ENCODE measurements around the gene TMEM74B. TPM values are rescaled to one million over a fixed set of nuclear protein-coding genes. Genes with fewer than 3 reads are reported as not detected.

Gene TMEM74B
- total and polyA plus RNA-seq, 10 of the 15 experiments (the other 5 are each of a cell fraction or from before 2014, with no cell fraction given), result 0.07 TPM; not detected in 9

DNA sequence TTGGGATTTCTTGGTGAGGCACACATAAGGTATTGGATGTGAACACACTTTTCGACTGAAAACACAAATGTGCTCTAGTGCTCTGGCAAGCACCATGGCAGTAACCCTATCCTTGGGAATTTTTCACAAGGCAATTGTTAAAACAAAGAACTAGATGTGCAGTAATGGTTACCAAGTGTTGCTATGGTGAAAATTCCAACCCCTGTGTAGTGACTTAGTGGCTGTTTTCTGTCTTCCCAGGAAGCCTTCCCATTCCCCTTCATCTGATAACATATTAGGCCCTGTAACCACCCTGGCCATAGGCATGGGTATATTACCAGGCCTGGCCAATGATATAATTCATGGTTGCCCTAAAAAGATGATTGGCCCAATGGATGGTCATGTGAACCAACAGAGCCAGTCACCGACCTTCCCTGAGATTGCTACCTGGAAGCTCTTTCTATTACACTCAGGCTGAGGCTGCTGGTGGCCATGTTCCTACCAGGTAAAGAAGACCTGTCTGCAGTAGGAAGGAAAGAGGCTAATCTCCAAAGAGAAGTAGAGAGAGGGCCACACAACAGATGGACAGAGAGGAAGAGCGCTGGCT is 22.6 kb upstream of the TMEM74B start:
- Histone ChIP-seq H3K9ac (ENCODE audit: control insufficient read depth, insufficient read depth, low read length) (no peak overlapping the region), H3K79me2 (ENCODE audit: control insufficient read depth, insufficient read depth, low read length) (no peaks in the 10 kb centered on the region), H3K36me3 (ENCODE audit: control insufficient read depth in 2 of 2, insufficient read depth in 2 of 2, low read length in 1 of 2) (no peaks in the 10 kb centered on the region), H3K27me3 (replicated peaks in 1 of 2; ENCODE audit: control insufficient read depth in 2 of 2, insufficient read depth in 2 of 2, low read length in 1 of 2) (peaks cover 0 to 4% of the 10 kb centered on the region in 2 experiments; a peak in 2 of 4 replicates), H2AFZ (ENCODE audit: control insufficient read depth, low read depth, low read length) (no peak overlapping the region), H3K9me3 (replicated peaks; ENCODE audit: control insufficient read depth, insufficient read depth, low read length) (no peaks in the 10 kb centered on the region), H3K4me1 (ENCODE audit: control insufficient read depth, insufficient read depth, low read length) (no peaks in the 10 kb centered on the region), H4K20me1 (ENCODE audit: control insufficient read depth, insufficient read depth) (no peaks in the 10 kb centered on the region), H3K4me2 (ENCODE audit: control insufficient read depth, insufficient read depth) (no peak overlapping the region), H3K4me3 (no peak overlapping the region), H3K27ac (ENCODE audit: control insufficient read depth, insufficient read depth) (no peak overlapping the region)
- DNase-seq (ENCODE audit: low read depth, low spot score) (no peak), FAIRE-seq (no peak), ATAC-seq (peak; percentile 25; the same call in 1 of the 3 replicates)
- ChIA-PET RAD21 (ENCODE audit: unreplicated experiment) (interaction anchor here (0.6 kb wide), 1 partner anchor 389 kb away, joined by 3 read pairs; no protein-coding TSS in a partner anchor), CTCF (no interaction called here), SMC1A (ENCODE audit: uncharacterized antibody, unreplicated experiment) (no interaction called here), POLR2A (no interaction called here)
- TF ChIP-seq NFYB (IDR thresholded peaks at IDR 0.05; ENCODE audit: insufficient read depth, low read depth, low read length), result peak; percentile 56
- no peak for TF ChIP-seq IRF4 (IDR thresholded peaks at IDR 0.05; ENCODE audit: low read depth, low read length)
- no TSS peak for BruUV-seq (replicated peaks)
- intact Hi-C loops (cut with micrococcal nuclease; ENCODE audit: unreplicated experiment), result no loop called here
- 37% methylated on average over 3 of the region's 3 CpGs for WGBS (ENCODE audit: insufficient coverage, insufficient replicate concordance, low lambda C conversion rate, missing lambda C conversion rate)
- in situ Hi-C loops (cut with MboI), result no loop called here

DNA sequence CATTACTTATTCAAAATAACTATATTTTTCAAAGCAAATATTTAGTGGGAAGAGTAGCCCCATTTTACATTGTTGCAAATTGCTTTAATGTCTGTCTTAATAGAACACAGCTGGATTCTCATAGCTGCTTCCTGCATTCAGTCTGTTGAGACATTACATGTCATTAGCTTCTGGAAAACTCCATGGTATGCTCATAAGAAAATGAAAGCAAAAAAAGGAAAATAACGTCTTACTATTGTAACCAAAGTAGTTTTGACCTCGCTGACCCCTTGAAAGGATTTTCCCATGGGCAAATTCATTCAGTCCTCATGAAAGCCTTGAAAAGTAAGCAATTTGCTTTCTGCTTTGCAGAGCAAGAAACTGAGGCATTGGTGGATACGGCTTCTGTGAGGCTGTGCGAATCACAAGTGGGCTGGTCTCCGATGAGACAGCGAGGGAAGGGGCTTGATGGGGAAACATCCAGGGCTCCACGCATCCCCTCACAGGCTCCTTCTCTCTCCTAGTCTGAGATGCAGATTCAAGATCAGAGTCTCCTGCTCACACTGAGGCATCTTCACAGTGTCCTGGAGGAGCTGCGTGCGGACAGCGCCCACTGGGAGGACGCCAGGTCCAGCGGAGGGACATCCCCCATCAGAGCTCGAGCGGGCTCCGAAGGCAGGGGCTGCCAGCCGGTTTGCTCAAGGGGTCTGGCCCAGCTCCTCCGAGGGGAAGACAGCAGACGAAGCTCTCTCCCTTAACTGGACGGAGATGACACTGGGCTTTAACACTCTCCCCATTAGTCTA is 21.8 kb upstream of the TMEM74B start:
- H2AFZ ChIP-seq (ENCODE audit: control insufficient read depth, low read depth, low read length), result no peak overlapping the region
- ChIA-PET RAD21 (ENCODE audit: unreplicated experiment) (interaction anchor here (0.6 kb wide), 1 partner anchor 388 kb away, joined by 3 read pairs; no protein-coding TSS in a partner anchor), CTCF (interaction anchor here (1.0 kb wide), 1 partner anchor 388 kb away, joined by 3 read pairs; no protein-coding TSS in a partner anchor), POLR2A (no interaction called here), SMC1A (ENCODE audit: uncharacterized antibody, unreplicated experiment) (no interaction called here)
- H3K4me1 ChIP-seq (ENCODE audit: control insufficient read depth, insufficient read depth, low read length), result no peaks in the 10 kb centered on the region
- no peak for DNase-seq (ENCODE audit: low read depth, low spot score)
- H3K79me2 ChIP-seq (ENCODE audit: control insufficient read depth, insufficient read depth, low read length), result no peaks in the 10 kb centered on the region
- intact Hi-C loops (cut with micrococcal nuclease; ENCODE audit: unreplicated experiment), result no loop called here
- no peaks in the 10 kb centered on the region for H3K9me3 ChIP-seq (replicated peaks; ENCODE audit: control insufficient read depth, insufficient read depth, low read length)
- no TSS peak for BruUV-seq (replicated peaks)
- no peak overlapping the region for H3K27ac ChIP-seq (ENCODE audit: control insufficient read depth, insufficient read depth)
- no peak overlapping the region for H3K9ac ChIP-seq (ENCODE audit: control insufficient read depth, insufficient read depth, low read length)
- H3K4me2 ChIP-seq (ENCODE audit: control insufficient read depth, insufficient read depth), result no peak overlapping the region
- no peaks in the 10 kb centered on the region for H4K20me1 ChIP-seq (ENCODE audit: control insufficient read depth, insufficient read depth)
- no peak overlapping the region for H3K4me3 ChIP-seq
- no peaks in the 10 kb centered on the region; a peak in 1 of 4 replicates for H3K27me3 ChIP-seq (replicated peaks in 1 of 2; ENCODE audit: control insufficient read depth in 2 of 2, insufficient read depth in 2 of 2, low read length in 1 of 2)
- FAIRE-seq, result no peak
- in situ Hi-C loops (cut with MboI), result no loop called here
- WGBS (ENCODE audit: insufficient coverage, insufficient replicate concordance, low lambda C conversion rate, missing lambda C conversion rate), result 59% methylated on average over 19 of the region's 19 CpGs
- ATAC-seq, result no peak
- no peaks in the 10 kb centered on the region for H3K36me3 ChIP-seq (ENCODE audit: control insufficient read depth in 2 of 2, insufficient read depth in 2 of 2, low read length in 1 of 2)
- no peak for TF ChIP-seq SIN3A (IDR thresholded peaks at IDR 0.05; ENCODE audit: low read depth, low read length)
- no peak for TF ChIP-seq BHLHE40 (IDR thresholded peaks at IDR 0.05; ENCODE audit: borderline replicate concordance in 1 of 2, low read depth in 2 of 2, low read length in 1 of 2)
- no peak for TF ChIP-seq IKZF2 (IDR thresholded peaks at IDR 0.05)
- no peak for TF ChIP-seq ZNF24 (IDR thresholded peaks at IDR 0.05)
- no peak for TF ChIP-seq HDGF (IDR thresholded peaks at IDR 0.05)
- TF ChIP-seq ZNF274 (IDR thresholded peaks at IDR 0.05; ENCODE audit: insufficient read depth, insufficient read length), result no peak
- TF ChIP-seq, protein P1, sequence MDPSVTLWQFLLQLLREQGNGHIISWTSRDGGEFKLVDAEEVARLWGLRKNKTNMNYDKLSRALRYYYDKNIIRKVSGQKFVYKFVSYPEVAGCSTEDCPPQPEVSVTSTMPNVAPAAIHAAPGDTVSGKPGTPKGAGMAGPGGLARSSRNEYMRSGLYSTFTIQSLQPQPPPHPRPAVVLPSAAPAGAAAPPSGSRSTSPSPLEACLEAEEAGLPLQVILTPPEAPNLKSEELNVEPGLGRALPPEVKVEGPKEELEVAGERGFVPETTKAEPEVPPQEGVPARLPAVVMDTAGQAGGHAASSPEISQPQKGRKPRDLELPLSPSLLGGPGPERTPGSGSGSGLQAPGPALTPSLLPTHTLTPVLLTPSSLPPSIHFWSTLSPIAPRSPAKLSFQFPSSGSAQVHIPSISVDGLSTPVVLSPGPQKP (IDR thresholded peaks at IDR 0.05; ENCODE audit: low read depth, low read length), result no peak
- no peak for TF ChIP-seq CBX5 (IDR thresholded peaks at IDR 0.05; ENCODE audit: low read depth)
- TF ChIP-seq, protein P2, sequence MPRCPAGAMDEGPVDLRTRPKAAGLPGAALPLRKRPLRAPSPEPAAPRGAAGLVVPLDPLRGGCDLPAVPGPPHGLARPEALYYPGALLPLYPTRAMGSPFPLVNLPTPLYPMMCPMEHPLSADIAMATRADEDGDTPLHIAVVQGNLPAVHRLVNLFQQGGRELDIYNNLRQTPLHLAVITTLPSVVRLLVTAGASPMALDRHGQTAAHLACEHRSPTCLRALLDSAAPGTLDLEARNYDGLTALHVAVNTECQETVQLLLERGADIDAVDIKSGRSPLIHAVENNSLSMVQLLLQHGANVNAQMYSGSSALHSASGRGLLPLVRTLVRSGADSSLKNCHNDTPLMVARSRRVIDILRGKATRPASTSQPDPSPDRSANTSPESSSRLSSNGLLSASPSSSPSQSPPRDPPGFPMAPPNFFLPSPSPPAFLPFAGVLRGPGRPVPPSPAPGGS (IDR thresholded peaks at IDR 0.05; ENCODE audit: borderline replicate concordance, insufficient read depth, low read depth, low read length, poor library complexity, severe bottlenecking), result no peak
- TF ChIP-seq CREM (IDR thresholded peaks at IDR 0.05; ENCODE audit: low read depth), result no peak

All from GM12878 (cell line).